ENCODE data around the gene OR6C2.

DNA sequence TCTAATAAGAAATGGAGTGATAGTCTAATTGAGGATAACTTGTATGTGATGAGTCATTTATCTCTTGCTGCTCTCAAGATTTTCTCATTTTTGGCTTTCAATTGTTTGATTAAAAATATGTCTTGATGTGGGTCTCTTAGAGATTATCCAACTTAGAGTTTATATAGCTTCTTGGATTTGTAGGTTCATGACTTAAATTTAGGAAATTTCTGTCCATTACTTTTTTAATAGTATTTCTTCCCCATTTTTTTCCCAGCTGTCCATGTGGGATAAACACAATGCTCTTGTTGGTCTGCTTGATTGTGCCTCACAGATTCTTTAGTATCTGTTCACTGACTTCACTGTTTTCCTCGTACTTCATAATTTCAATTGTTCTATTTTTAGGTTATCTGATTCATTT lies 36.0 kb upstream of the OR6C2 start:
- TF ChIP-seq, protein P1, sequence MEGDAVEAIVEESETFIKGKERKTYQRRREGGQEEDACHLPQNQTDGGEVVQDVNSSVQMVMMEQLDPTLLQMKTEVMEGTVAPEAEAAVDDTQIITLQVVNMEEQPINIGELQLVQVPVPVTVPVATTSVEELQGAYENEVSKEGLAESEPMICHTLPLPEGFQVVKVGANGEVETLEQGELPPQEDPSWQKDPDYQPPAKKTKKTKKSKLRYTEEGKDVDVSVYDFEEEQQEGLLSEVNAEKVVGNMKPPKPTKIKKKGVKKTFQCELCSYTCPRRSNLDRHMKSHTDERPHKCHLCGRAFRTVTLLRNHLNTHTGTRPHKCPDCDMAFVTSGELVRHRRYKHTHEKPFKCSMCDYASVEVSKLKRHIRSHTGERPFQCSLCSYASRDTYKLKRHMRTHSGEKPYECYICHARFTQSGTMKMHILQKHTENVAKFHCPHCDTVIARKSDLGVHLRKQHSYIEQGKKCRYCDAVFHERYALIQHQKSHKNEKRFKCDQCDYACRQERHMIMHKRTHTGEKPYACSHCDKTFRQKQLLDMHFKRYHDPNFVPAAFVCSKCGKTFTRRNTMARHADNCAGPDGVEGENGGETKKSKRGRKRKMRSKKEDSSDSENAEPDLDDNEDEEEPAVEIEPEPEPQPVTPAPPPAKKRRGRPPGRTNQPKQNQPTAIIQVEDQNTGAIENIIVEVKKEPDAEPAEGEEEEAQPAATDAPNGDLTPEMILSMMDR (IDR thresholded peaks at IDR 0.05), result no peak
- no peak for TF ChIP-seq POLR2A (IDR thresholded peaks at IDR 0.05)

Data from body of pancreas (tissue), 4 donors.